Measurements from ENCODE around the gene TMEM171. TPM values are rescaled to one million over a fixed set of nuclear protein-coding genes. Genes with fewer than 3 reads are reported as not detected.

TMEM171 gene
- total RNA-seq, 1 experiment from 2014 or later: 20.8 TPM

GRCh38 chr5:73100109-73100508 is 20.3 kb upstream of the TMEM171 start:
- Mint-ChIP-seq H3K27me3 (ENCODE audit: unreplicated experiment) (no peaks in the 10 kb centered on the region), H3K27ac (ENCODE audit: unreplicated experiment) (no peak overlapping the region), H3K36me3 (ENCODE audit: insufficient read depth, unreplicated experiment) (no peaks in the 10 kb centered on the region), H3K4me1 (ENCODE audit: low read depth, unreplicated experiment) (peaks cover 23% of the 10 kb centered on the region), H3K9me3 (ENCODE audit: low read depth, unreplicated experiment) (no peaks in the 10 kb centered on the region), H3K4me3 (ENCODE audit: low read depth, unreplicated experiment) (no peak overlapping the region)
- no TSS peak for BruUV-seq (replicated peaks)
- CTCF ChIA-PET: no interaction called here
- intact Hi-C loops (cut with micrococcal nuclease; ENCODE audit: unreplicated experiment): no loop called here
- TF ChIP-seq, protein P1, sequence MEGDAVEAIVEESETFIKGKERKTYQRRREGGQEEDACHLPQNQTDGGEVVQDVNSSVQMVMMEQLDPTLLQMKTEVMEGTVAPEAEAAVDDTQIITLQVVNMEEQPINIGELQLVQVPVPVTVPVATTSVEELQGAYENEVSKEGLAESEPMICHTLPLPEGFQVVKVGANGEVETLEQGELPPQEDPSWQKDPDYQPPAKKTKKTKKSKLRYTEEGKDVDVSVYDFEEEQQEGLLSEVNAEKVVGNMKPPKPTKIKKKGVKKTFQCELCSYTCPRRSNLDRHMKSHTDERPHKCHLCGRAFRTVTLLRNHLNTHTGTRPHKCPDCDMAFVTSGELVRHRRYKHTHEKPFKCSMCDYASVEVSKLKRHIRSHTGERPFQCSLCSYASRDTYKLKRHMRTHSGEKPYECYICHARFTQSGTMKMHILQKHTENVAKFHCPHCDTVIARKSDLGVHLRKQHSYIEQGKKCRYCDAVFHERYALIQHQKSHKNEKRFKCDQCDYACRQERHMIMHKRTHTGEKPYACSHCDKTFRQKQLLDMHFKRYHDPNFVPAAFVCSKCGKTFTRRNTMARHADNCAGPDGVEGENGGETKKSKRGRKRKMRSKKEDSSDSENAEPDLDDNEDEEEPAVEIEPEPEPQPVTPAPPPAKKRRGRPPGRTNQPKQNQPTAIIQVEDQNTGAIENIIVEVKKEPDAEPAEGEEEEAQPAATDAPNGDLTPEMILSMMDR (IDR thresholded peaks at IDR 0.05; ENCODE audit: unreplicated experiment): no peak
- no peak for DNase-seq

DNA sequence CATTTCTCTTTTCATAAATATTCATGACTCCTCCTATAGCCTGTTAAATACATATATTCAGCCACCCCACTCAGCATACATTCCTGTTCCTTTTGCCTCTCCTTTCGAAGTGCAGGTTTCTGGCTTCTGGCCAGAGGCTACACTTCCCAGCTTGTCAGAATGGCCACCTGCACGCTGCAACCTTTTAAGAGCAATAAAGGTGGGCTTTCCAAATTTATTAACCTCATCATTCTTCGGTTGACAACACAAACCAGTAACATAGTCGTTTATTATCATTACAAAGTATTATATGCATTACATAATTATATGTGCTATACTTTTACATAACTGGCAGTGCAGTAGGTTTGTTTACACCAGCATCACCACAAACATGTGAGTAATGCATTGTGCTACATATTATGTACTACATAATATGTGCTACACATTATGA is 16.5 kb upstream of the TMEM171 start:
- H3K27me3 Mint-ChIP-seq (ENCODE audit: unreplicated experiment): no peaks in the 10 kb centered on the region
- intact Hi-C loops (cut with micrococcal nuclease; ENCODE audit: unreplicated experiment): no loop called here
- H3K4me3 Mint-ChIP-seq (ENCODE audit: low read depth, unreplicated experiment): no peak overlapping the region
- no peaks in the 10 kb centered on the region for H3K36me3 Mint-ChIP-seq (ENCODE audit: insufficient read depth, unreplicated experiment)
- H3K9me3 Mint-ChIP-seq (ENCODE audit: low read depth, unreplicated experiment): no peaks in the 10 kb centered on the region
- CTCF ChIA-PET: interaction anchor here (0.7 kb wide), 1 partner anchor 150 kb away, joined by 4 read pairs; no protein-coding TSS in a partner anchor
- H3K27ac Mint-ChIP-seq (ENCODE audit: unreplicated experiment): no peak overlapping the region
- no peak for DNase-seq
- no TSS peak for BruUV-seq (replicated peaks)
- H3K4me1 Mint-ChIP-seq (ENCODE audit: low read depth, unreplicated experiment): peaks cover 2% of the 10 kb centered on the region
- TF ChIP-seq, protein P1 (IDR thresholded peaks at IDR 0.05; ENCODE audit: unreplicated experiment): no peak

DNA sequence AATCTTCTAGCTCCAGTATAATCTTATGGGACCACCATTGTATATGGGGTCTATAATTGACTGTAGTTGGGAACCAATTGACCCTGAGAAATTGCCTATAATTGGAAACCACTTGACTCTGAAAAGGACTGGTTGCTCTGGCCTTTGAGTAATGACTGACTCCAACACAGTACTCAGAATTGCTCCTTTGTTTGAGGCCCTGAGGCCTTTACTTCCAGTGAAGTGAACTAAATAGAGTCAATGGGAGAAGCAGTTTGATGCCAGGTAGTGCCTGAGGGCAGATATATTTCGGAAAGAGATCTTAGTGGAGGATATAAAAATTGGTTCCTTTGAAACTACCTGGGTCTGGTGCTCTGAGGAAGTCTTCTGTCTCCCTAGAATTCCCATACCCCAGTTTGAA is 16.0 kb upstream of the TMEM171 start:
- TF ChIP-seq, protein P1 (IDR thresholded peaks at IDR 0.05; ENCODE audit: unreplicated experiment): no peak
- BruUV-seq (replicated peaks): no TSS peak
- CTCF ChIA-PET: interaction anchor here (0.7 kb wide), 1 partner anchor 149 kb away, joined by 4 read pairs; no protein-coding TSS in a partner anchor
- Mint-ChIP-seq H3K4me3 (ENCODE audit: low read depth, unreplicated experiment) (no peak overlapping the region), H3K27me3 (ENCODE audit: unreplicated experiment) (no peaks in the 10 kb centered on the region), H3K9me3 (ENCODE audit: low read depth, unreplicated experiment) (no peaks in the 10 kb centered on the region), H3K27ac (ENCODE audit: unreplicated experiment) (no peak overlapping the region), H3K4me1 (ENCODE audit: low read depth, unreplicated experiment) (no peaks in the 10 kb centered on the region), H3K36me3 (ENCODE audit: insufficient read depth, unreplicated experiment) (no peaks in the 10 kb centered on the region)
- intact Hi-C loops (cut with micrococcal nuclease; ENCODE audit: unreplicated experiment): no loop called here
- DNase-seq: no peak

GRCh38 chr5:73106335-73106734 is 14.0 kb upstream of the TMEM171 start:
- no peak overlapping the region for H3K4me3 Mint-ChIP-seq (ENCODE audit: low read depth, unreplicated experiment)

More at GRCh38 chr5:73106335-73106734, 14.0 kb upstream of the TMEM171 start:
- DNase-seq: no peak
- CTCF ChIA-PET: interaction anchor here (0.7 kb wide), 1 partner anchor 1740 kb away, joined by 7 read pairs; no protein-coding TSS in a partner anchor
- Mint-ChIP-seq H3K4me1 (ENCODE audit: low read depth, unreplicated experiment) (no peaks in the 10 kb centered on the region), H3K27me3 (ENCODE audit: unreplicated experiment) (no peaks in the 10 kb centered on the region), H3K36me3 (ENCODE audit: insufficient read depth, unreplicated experiment) (no peaks in the 10 kb centered on the region), H3K27ac (ENCODE audit: unreplicated experiment) (no peak overlapping the region), H3K9me3 (ENCODE audit: low read depth, unreplicated experiment) (no peaks in the 10 kb centered on the region)
- intact Hi-C loops (cut with micrococcal nuclease; ENCODE audit: unreplicated experiment): no loop called here
- TF ChIP-seq, protein P1 (IDR thresholded peaks at IDR 0.05; ENCODE audit: unreplicated experiment): no peak
- no TSS peak for BruUV-seq (replicated peaks)
